HG03103 (cell line): ENCODE data around the gene MRPS10.

Experiments
- ATAC-seq: cut with Tn5 transposase; IDR thresholded peaks from one replicate; pipeline ENCODE4 v1.9.1; 2021; ENCODE audit warnings: low read depth; ENCODE audit not compliant: unreplicated experiment

The MRPS10 gene

GRCh38 chr6:42217519-42218367 lies at the start of gene MRPS10:
TSS of gene MRPS10 (minus strand) at chr6:42217861. CDS start at chr6:42217849, 12 bp downstream.
- peak; percentile 85 for ATAC-seq

GRCh38 chr6:42266538-42266937 lies 48.9 kb upstream of the MRPS10 start:
- no peak for ATAC-seq

- ATAC-seq = no peak
These were observed 47.3 kb upstream of the MRPS10 start for GRCh38 chr6:42264852-42265390.

GRCh38 chr6:42264162-42264851 lies 46.6 kb upstream of the MRPS10 start:
- ATAC-seq = no peak

GRCh38 chr6:42263165-42263728 lies 45.6 kb upstream of the MRPS10 start:
- ATAC-seq = no peak

- no peak for ATAC-seq
These were observed 43.3 kb upstream of the MRPS10 start for GRCh38 chr6:42260972-42261371.

GRCh38 chr6:42260396-42260888 lies 42.8 kb upstream of the MRPS10 start:
- no peak for ATAC-seq

- no peak for ATAC-seq
These were observed 42.3 kb upstream of the MRPS10 start for GRCh38 chr6:42259841-42260395.

- ATAC-seq = no peak
These were observed 41.6 kb upstream of the MRPS10 start for GRCh38 chr6:42259286-42259685.

- no peak for ATAC-seq
These were observed 40.0 kb upstream of the MRPS10 start for GRCh38 chr6:42257614-42258013.

- ATAC-seq = no peak
These were observed 39.4 kb upstream of the MRPS10 start for GRCh38 chr6:42257063-42257462.

- ATAC-seq = no peak
These were observed 37.4 kb upstream of the MRPS10 start for GRCh38 chr6:42255050-42255449.

- ATAC-seq = no peak
These were observed 36.8 kb upstream of the MRPS10 start for GRCh38 chr6:42254505-42254904.

- ATAC-seq = no peak
These were observed 34.4 kb upstream of the MRPS10 start for GRCh38 chr6:42251911-42252637.

- no peak for ATAC-seq
These were observed 33.8 kb upstream of the MRPS10 start for GRCh38 chr6:42251500-42251899.

- no peak for ATAC-seq
These were observed 32.7 kb upstream of the MRPS10 start for GRCh38 chr6:42250274-42250931.

GRCh38 chr6:42249279-42249678 lies 31.6 kb upstream of the MRPS10 start:
- no peak for ATAC-seq

GRCh38 chr6:42243046-42243445 lies 25.4 kb upstream of the MRPS10 start:
- no peak for ATAC-seq

GRCh38 chr6:42241915-42242314 lies 24.3 kb upstream of the MRPS10 start:
- ATAC-seq = no peak
